HG03097 (cell line): ENCODE data around the gene LSG1.

Experiments used
- ATAC-seq: cut with Tn5 transposase; IDR thresholded peaks from one replicate; pipeline ENCODE4 v1.9.1; 2021; ENCODE audit not compliant: unreplicated experiment, low FRiP score

Gene LSG1

GRCh38 chr3:194687638-194688199 lies 15.7 kb upstream of the LSG1 start:
- peak; percentile 33 for ATAC-seq

- no peak for ATAC-seq
Measured at GRCh38 chr3:194686816-194687637, 15.0 kb upstream of the LSG1 start.

GRCh38 chr3:194686414-194686815 lies 14.4 kb upstream of the LSG1 start:
- no peak for ATAC-seq

DNA sequence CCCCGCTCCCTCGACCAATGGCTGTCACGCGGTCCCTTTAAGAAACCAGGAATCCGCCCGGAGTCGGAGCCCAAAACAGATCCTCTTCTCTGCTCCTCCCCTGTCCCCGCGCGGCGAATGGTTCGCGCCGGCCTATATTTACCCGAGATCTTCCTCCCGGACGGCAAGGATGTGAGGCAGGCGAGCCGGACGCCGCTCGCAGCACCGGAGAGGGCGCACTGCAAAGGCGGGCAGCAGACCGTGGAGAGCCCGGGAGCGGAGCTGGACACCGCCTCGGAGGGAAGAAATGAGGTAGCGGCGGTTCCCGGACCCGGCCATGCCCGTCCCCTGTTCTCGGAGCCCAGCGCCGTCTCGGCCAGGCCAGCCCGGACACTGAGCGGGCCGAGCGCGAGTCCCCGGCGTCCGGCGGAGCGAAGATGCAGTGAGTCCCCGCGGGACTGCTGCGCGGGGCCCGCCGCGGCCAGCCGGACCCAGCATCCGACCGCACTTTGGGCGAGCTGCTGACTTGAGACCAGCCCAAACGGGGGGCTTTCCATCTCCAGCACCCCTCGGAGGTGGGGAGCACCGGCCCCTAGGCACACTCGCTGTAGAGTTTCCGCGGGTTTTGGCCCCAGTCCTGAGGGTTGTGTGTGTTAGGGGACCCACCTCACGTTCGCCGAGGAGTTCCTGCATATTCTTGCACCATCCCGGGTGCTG lies 13.9 kb upstream of the LSG1 start, which contains the start of gene FAM43A:
FAM43A (plus strand) TSS at position 166 of the 696 bp plus-strand sequence. CDS start 944 bp downstream, outside the sequence.
- no peak for ATAC-seq

- no peak for ATAC-seq
Measured at GRCh38 chr3:194685065-194685717, 13.2 kb upstream of the LSG1 start.

DNA sequence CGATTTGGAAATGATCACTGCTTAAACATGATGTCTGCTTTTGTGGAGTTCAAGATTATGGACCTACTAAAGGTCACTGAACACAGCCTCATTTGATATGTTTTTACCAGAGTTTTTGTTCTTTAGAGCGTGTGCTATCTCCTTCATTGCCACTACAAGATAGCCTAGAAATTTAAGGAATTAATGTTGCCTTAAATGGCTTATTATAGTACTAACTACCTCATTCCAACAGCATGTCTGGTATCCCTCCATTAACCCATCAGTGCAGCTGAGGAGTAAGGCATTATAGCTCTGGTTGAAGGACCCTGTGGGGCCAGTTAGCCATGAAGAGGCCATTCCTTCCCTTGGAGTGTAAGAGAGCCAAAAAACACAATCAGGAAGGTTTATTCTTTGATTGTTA lies 11.4 kb upstream of the LSG1 start:
- no peak for ATAC-seq

DNA sequence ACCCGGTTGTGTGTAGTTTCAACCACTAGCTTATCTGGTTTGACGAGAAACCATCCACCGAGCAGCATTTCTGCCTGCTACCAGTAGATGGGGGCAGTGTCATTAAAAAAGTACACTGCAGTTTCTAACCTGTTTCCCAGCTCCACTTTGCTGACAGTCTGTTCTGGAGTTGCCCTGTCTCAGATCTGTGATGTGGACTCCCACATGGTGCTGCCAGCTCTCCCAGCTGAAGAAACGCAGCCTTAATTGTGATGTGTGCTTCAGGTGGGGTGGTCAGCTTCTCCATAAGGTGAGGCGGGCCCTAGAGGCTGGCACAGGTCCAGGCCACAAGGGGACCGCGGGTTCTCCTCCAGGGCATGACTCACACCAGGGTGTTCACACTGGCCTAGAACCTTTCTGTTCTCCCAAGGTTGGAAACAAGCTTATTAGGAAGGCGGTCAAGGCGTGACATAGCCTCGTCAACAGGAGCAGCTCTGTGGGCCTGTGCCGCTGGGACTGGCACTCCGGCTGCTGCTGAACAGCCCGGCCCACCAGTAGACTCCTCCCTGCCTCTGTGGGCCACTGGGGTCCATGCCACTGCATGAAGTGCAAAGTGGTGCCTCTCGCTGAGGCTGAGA lies 10.8 kb upstream of the LSG1 start:
- ATAC-seq: no peak

GRCh38 chr3:194682189-194682693 lies 10.2 kb upstream of the LSG1 start:
- no peak for ATAC-seq

DNA sequence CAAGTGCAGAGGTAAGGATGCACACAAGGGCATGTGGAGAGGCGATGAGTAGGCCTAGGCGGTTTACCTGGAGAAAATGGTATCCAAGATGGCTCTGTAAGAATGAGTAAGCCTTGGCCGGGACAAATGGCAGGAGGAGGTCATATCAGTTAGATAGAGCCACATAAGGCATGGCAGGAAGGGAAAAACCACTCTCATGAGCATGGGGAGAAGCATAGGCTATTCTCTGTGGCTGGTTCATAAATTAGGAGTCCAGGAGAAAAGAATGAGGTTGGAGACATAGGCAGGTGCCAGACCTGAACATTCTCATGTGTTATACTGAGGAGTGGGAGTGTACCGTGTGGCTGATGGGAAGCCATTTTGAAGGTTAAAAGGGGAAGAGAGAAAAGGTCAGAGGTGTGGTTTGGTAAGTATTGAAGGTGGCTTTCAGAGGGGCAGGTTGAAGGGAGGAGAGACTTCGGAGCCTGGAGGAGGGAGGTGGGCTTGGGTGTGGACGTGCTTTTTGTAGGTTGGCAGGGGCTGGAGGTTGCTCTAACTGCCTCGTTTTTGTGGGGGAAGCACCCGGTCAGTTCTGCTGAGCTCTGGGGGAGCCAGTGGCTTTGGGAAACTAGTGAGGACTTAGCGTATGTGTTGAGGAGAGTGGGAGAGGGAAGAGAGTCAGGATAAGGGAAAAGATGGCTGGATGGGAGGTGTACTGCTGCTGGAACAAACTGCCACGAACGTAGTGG lies 9.1 kb upstream of the LSG1 start:
- no peak for ATAC-seq

- no peak for ATAC-seq
Measured at GRCh38 chr3:194676471-194676870, 4.5 kb upstream of the LSG1 start.

DNA sequence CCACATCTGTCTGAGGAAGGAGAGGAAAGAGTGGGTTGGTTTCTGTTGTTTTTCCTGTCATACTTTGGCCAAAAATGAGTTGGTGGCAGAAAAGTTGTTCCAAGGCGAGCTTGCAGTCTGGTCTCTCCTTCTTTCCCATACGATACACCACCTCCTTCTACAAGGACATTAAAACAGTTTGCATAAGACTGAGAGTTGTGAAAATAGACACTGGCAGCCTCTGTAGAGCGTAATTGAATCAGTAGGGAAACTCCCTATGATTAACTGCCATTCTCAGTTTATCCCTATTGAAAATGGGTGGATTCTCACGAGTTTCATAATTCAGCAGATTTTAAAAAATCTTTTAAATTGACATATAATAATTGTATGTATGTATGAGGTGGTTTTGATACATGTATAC lies 3.7 kb upstream of the LSG1 start:
- no peak for ATAC-seq

DNA sequence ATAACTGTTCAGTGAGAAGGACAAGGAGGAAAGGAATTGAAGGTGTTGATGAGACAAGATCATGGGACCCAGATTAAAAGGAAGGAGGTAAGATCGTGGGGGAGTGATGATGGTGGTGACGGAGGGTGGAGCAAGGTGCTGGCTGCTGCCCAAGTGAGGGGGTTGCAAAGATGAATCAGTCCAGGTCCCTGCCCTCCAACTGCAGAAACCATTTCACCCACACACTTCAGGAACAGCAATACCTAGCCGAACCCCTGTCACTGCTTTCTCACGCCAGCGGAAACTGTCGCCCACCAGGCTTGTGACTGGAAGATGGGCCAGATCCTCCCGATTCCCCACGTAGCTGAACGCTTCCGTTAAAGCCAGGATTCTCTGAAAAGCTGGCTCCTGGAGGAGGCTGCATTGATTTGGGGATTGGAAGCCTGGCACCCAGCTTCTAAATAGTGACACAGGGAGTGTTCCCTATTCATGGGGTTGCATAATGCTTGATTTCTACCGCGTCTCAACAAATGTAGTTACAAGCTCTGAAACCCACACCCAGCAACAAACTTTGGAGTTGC lies 3.2 kb upstream of the LSG1 start:
- ATAC-seq: no peak

DNA sequence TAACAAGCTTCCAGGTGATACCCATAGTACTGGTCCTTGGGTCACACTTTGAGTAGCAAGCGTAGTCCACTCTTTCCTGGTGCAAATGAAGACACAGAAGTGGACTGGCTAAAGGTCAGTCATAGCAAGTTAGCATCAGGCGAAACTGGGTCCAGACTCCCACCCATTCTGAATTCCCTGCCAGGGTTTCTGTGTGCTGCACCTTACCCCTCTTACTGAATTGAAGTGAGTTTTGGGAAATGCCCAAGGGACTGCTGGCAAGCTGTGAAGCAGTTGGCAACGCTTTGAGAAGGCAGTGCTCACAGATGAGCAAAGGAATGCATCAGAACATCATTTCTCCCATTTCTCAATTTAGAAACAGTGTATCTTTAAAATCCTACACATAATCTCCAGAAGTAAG lies 1.8 kb upstream of the LSG1 start:
- ATAC-seq: no peak

- ATAC-seq: peak; percentile 6
Measured at GRCh38 chr3:194672876-194673275, 885 bp upstream of the LSG1 start.

GRCh38 chr3:194671511-194671899 lies 486 bp downstream of the LSG1 start:
- ATAC-seq: peak; percentile 27

GRCh38 chr3:194667363-194667762 lies 4.6 kb downstream of the LSG1 start:
- ATAC-seq: no peak

GRCh38 chr3:194664857-194665256 lies 7.1 kb downstream of the LSG1 start:
- ATAC-seq: no peak

GRCh38 chr3:194661946-194662345 lies 10.0 kb downstream of the LSG1 start:
- ATAC-seq: no peak

DNA sequence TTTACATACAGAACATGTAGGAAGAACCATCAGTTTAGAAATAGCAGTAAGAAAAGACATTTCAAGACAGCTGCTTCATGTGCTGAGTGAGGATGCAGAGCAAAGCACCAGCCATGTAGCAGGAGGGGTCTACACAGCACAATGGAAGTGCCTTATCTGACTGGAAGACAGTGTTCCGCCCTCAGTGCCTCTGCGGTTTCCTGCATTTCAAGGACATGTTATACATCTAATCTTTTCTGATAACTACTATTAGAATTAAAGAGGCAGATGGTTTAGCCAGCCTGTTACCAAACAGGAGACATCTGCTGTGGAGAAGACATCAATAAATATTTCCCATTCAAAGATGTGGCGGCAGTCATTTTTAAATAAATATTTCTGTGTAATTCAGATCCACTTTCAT lies 10.6 kb downstream of the LSG1 start:
- ATAC-seq: no peak

DNA sequence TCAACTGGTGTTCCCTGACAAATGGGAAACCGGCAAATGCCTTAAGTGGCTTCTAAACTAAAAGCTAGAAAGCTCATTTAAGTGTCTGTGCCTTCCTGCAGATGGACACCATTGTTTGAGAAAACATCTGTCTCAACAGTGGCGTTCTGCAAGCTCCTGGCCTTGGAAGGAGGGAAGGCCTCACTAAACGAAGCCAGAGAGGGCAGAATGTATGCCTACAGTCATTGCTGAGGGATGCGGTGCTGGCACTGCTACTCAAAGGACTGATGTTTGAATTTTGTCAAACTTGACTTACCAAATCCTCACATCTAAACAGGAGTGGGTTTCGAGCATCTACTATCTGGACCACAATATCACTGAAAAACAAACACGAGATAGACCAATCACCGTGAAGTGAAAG lies 12.2 kb downstream of the LSG1 start:
- no peak for ATAC-seq
